Urinary bladder (tissue), 4 donors: Measurements from ENCODE around the gene P2RX3. TPM values are rescaled to one million over a fixed set of nuclear protein-coding genes. Genes with fewer than 3 reads are reported as not detected.

Experiments
- DNase-seq: peaks from one replicate; pipeline ENCODE4 v3.0.0-alpha.2; 2015; ENCODE audit errors: extremely low spot score
- H3K27ac ChIP-seq: one replicate; pipeline ENCODE4 v1.5.1; 2013; ENCODE audit warnings: low read depth, mild to moderate bottlenecking, moderate library complexity
- H3K36me3 ChIP-seq: one replicate; pipeline ENCODE4 v1.6.1; 2013; ENCODE audit warnings: mild to moderate bottlenecking, moderate library complexity; ENCODE audit not compliant: insufficient read depth
- H3K4me1 ChIP-seq: one replicate; pipeline ENCODE4 v1.6.1; 2013; ENCODE audit warnings: mild to moderate bottlenecking, moderate library complexity; ENCODE audit not compliant: insufficient read depth
- H3K4me3 ChIP-seq: one replicate; pipeline ENCODE4 v1.5.1; 2013; ENCODE audit warnings: low read depth, low read length
- WGBS: extraction: QIAGEN DNeasy Blood & Tissue Kit; methylation state at CpG from one replicate; pipeline ENCODE4 v1.1.7; 2013; 5-methylcytosine and 5-hydroxymethylcytosine counted together
- polyA plus RNA-seq: library from polyadenylated mRNA; stranded (reverse); fragments of 200-250 nt; gene quantifications from one replicate; pipeline ENCODE4 v1.2.3, GENCODE V29; 2013
- total RNA-seq: library from RNA; depleted of rRNA; stranded (reverse); fragments of >200 nt; gene quantifications from one replicate; pipeline ENCODE4 v1.2.3, GENCODE V29; 2014
- donor health status: healthy with polysubstance abuse.
- donor health status: healthy.

P2RX3 gene
- total and polyA plus RNA-seq, 2 donors: 0.34 to 1.5 TPM

DNA sequence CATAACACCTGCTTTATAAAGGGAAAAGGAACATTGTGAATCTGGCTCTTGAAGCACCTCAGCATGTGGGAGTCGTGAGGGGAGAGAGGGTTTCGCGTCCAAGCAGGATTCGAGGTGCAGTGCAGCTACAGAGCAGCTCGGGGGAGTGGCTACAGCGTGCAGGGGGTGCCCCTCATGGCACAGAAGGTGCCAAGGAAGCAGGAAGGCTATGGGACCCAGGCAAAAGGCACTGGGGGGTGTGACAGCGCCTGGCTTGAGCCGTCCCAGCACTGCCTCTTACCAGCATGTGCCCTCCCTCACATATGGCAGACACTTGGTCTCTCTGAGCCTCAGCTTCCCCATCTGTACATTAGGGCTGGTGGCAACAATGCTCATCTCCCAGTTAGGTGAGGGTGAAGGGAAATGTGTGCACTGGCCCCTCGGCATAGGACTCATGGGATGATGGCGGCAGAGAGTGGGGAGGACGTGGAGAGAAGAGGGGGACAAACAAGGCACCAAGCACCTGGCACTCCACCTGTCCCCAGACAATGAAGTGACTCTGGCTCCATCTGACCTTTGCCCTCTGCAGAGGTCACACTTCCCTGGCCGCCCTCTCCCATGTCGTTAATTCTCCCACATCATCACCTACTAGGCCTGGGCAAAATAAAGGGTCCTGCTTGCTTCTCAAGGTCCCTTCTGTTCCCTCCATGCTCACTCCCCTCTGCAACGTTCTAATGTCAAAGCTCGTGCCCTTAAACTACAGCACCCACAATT, 23.8 kb upstream of the P2RX3 start:
- H3K27ac ChIP-seq: no peak overlapping the region
- peaks cover 3% of the 10 kb centered on the region for H3K4me1 ChIP-seq
- peaks cover 2% of the 10 kb centered on the region for H3K36me3 ChIP-seq
- no peak overlapping the region for H3K4me3 ChIP-seq
- no peak for DNase-seq
- WGBS: 86% methylated on average over 15 of the region's 15 CpGs

DNA sequence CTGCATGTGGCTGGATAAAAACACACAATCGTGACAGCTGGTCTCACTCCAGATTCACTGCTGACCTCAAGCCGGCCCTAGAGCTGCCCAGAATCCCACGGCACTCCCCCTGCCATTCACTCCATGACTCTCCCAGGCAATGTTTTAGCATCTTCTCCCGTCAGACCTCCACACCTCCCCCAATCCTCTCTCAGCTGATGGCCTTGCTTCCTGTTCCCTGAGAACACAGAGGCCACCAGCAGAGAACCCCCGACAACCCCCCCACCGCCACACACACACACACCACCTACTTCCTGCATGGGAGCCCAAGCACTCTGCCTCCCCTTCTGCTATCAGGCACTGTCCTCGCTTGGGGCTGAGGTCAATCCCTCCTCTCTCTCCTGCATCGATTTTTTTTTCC, 22.7 kb upstream of the P2RX3 start:
- no peak overlapping the region for H3K27ac ChIP-seq
- H3K36me3 ChIP-seq: peaks cover 3% of the 10 kb centered on the region
- WGBS: 35% methylated on average over 8 of the region's 8 CpGs
- DNase-seq: no peak
- no peak overlapping the region for H3K4me3 ChIP-seq
- H3K4me1 ChIP-seq: no peaks in the 10 kb centered on the region

DNA sequence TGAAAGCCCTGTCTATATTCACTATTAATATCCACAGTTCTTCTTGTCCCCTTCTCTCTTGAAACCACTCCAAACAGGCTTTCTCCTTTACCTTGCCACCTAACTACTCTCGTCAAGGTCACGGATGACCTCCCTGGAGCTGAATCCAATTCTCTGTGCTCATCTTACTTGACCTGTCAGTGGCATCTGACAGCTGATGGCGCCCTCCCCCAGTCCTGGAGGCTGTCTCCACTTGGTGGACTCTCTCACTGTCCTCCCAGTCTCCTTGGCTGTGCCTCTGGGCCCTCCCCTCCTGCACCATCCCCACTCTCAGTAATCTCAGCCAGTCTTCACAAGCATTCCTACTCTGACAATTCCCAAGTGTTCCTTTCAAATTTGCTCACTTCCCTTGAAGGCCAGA, 22.1 kb upstream of the P2RX3 start:
- no peak for DNase-seq
- H3K27ac ChIP-seq: no peak overlapping the region
- H3K4me1 ChIP-seq: no peaks in the 10 kb centered on the region
- 74% methylated on average over 3 of the region's 3 CpGs for WGBS
- H3K36me3 ChIP-seq: peaks cover 5% of the 10 kb centered on the region
- H3K4me3 ChIP-seq: no peak overlapping the region

DNA sequence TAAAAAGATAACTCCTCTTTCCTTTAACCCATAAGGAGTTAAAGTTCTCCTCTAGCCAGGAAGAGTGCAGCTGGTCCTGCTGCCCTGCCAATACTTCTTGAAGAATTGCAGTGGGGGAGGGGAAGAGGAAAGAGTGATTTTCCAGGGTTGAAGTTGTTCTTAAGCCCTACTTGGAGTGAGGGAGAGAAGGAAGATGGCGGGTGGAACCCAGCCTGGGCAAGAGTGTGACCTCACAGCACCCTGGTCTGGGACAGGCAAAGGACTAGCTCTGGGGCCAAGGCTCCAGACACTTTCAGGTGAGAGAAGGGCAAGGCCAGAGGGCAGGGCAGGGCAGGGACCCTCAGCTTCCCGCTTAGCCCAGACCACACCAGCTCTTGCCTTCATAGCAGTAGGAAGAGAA, 20.0 kb upstream of the P2RX3 start:
- Histone ChIP-seq H3K4me1 (no peaks in the 10 kb centered on the region), H3K4me3 (no peak overlapping the region), H3K36me3 (peaks cover 5% of the 10 kb centered on the region), H3K27ac (no peak overlapping the region)
- no peak for DNase-seq
- WGBS: 43% methylated on average over 2 of the region's 2 CpGs

DNA sequence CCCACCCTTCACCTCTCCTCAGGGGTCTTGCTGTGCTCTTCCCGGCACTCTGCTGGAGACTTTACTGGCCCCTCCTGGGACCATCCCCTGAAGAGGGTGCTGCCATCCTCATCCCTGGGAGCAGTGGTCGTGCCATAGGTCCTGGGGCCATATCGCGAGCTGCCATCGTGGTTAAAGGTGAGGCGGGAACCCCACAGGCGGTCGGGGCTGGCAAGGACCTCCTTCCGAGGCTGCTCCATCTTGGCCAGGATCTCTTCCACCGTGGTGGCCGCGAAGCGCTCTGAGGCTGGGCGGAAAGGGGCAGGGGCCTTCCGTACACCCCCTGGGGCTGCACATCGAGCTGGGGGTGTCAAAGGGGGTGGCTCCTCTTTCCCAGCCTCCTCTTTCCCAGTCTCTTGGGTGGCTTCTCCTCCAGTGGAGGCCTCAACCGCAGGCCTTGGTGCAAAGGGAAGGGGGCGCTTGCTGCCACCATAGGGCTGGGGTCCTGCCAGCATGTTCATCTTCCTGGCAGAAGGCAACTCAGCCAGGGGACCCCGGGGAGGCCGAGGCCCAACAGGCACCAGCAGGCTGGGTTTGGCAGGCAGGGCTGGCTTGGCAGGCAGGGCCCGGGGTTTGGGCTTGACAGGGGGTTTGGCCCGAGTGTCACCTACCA, 18.0 kb upstream of the P2RX3 start:
- Histone ChIP-seq H3K4me3 (no peak overlapping the region), H3K4me1 (no peaks in the 10 kb centered on the region), H3K36me3 (peaks cover 3% of the 10 kb centered on the region), H3K27ac (no peak overlapping the region)
- WGBS: 85% methylated on average over 22 of the region's 22 CpGs
- no peak for DNase-seq

DNA sequence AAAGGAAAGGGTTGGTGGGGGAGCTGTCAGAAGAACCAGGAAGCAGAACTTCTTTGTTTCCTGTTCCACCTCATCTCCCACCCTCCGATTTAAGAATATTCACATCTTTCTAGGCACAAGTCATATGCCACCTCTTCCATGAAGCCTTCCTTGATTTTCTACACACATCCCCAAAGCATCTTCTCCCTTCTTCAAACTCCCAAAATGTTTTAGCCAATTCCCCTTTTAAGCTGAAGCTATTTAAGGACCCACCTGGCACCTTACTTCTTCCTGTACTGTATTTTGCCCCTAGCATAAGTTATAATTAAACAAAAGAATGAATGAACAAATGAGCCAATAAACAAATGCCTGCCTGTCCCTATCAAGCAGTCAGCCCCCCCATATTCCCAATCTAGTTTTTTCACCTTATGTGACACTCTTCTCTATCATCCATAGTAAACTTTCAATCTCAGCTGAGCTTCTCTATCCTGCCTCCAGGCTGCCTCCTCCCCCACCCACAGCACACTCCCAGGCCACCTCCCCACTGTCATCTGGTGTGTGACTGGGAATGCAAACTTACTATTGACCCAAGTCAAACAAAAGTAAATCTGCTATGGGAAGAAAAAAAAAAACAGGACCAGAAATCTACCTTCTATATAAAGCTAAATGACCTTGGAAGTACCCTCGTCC, 17.3 kb upstream of the P2RX3 start:
- no peak overlapping the region for H3K27ac ChIP-seq
- 69% methylated on average over 2 of the region's 2 CpGs for WGBS
- no peak for DNase-seq
- no peaks in the 10 kb centered on the region for H3K4me1 ChIP-seq
- no peak overlapping the region for H3K4me3 ChIP-seq
- peaks cover 3% of the 10 kb centered on the region for H3K36me3 ChIP-seq

DNA sequence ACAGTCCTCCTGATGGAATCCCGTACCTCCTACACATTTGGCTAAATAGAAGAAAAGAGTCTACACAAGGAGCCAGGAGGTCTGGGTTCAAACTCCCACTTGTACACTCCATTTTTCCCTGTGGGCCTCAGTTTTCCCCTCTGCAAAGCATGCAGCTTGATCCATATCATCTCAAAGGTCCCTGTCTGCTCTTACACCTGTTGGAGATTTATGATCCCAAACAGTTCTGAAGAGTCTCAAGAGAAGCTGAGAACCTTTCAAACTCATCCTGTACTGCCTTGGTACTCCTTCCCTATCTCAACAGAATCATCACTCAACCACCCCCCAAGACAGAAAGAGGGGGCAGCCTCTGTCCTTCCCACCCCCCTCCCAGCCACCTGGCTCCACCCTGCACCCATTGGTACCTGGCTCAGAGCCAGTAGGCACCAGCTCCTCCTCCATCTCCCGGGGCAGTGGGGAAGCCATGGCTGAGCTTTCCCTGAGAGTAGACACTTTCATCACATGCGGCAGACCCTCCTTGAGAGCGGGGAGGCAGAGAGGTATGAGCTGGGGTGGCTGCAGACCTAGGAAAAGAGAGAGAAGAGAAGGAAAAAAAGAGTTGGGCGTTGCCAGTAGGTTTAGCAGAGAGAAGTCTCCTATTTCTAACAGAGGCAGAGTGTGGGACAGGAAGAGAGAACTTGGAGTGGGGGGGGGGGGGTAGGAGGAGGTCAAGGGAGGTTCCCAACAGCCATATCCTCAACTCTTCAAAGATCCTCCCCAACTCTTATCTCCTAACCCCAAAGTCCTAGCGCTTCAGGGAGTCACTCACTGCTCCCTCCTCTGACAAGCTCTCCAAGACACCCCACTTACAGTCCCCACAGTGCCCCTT, 16.5 kb upstream of the P2RX3 start:
- H3K4me1 ChIP-seq: no peaks in the 10 kb centered on the region
- H3K36me3 ChIP-seq: peaks cover 3% of the 10 kb centered on the region
- H3K27ac ChIP-seq: peak overlapping the region; percentile 83
- WGBS: 25% methylated on average over 6 of the region's 6 CpGs
- H3K4me3 ChIP-seq: peak overlapping the region; percentile 26
- no peak for DNase-seq

DNA sequence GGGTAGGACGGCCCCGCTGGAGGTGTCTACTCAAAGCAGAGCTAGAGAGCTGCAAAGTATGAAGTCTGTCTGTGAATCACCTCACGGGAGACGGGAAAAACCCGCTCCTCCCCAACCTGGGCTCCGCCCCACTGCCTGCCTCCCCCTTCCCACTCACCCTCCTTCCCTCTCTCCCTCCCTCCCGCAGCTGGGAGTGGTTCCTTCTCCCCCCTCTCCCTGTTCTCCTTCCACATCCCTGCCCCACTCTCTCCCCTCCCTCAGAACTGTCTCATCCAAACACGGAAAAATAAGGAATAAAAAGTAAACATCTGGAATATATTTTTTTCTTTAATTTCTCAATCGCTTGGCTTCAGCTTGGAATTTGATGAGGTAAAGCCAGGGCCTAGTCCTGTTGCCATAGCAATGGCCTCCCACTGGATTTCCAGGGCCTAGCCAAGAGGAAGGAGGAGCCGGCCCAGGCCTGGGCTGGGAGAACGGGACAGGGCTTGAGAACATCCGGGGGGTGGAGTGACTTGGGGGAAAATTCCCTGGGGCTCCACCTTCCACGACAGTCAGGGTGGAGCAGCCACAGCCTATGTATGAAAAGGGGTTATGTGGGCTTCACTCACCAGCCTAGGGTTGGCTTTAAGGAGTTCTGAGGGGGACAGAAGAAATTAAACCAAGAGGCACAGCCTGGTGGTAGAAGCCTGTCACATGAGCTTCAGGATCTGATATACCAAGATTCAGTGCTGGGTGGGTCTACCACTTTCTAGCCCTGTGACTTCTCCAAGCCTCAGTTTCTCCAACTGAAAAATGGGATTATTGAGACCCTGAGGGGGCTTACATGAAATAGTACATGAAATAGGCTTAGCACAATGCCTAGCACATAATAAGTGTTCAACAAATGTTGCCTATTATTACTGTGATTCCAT, 15.6 kb upstream of the P2RX3 start:
- peaks cover 3% of the 10 kb centered on the region for H3K36me3 ChIP-seq
- peak overlapping the region; percentile 87 for H3K4me3 ChIP-seq
- H3K27ac ChIP-seq: peak overlapping the region; percentile 83
- peak; percentile 85 for DNase-seq
- 10% methylated on average over 13 of the region's 13 CpGs for WGBS
- no peaks in the 10 kb centered on the region for H3K4me1 ChIP-seq

DNA sequence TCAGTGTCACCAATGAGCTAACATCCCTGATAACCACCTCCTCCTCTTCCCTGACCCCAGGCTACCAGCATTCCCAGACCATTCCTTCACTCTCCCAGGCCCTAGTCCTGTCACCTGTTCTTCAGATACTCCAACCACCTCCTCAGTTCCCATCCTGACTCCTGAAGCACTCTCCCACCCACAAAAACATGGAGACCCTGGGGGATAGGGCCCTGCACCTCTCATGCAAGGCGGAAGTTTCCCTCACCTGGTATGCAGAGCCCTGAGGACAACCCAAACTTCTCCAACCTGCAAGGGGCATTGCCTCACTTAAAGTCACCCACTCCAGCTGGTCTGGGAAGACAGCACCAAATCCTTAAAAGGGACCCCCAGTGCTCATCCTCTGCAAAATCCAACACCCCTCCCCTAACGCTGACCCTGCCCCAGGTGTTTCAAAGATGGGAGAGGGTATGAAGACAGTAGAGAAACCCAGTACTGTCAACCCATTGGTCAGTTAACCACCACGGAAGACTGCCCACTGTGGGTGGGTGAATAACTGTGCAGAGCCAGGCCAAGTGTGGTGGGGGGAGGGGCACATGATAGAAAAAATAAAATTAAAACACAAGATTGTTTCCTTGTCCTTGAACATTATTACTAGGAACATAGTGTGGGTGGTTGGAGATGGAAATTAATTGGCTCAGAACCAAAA, 14.8 kb upstream of the P2RX3 start:
- Histone ChIP-seq H3K27ac (peak overlapping the region; percentile 74), H3K4me3 (peak overlapping the region; percentile 87), H3K4me1 (no peaks in the 10 kb centered on the region), H3K36me3 (peaks cover 5% of the 10 kb centered on the region)
- no peak for DNase-seq
- 54% methylated on average over 3 of the region's 3 CpGs for WGBS

DNA sequence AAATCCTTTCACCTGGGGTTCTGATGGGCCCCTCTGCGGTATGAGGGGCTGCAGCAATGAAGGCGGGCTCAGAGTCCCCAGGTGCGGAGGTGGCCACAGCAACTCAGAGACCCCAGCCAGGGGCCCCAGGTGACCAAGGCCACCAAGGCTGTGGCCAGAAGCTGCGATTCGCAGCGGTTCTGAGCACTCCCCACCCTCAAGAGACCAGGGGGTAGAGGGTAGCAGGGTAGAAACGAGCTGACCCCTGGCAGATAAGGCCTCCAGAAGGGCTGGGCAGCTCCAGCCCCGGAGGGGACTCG, 14.3 kb upstream of the P2RX3 start:
- 19% methylated on average over 9 of the region's 9 CpGs for WGBS
- H3K36me3 ChIP-seq: peaks cover 5% of the 10 kb centered on the region
- peak overlapping the region; percentile 79 for H3K27ac ChIP-seq
- no peaks in the 10 kb centered on the region for H3K4me1 ChIP-seq
- peak overlapping the region; percentile 87 for H3K4me3 ChIP-seq
- no peak for DNase-seq

DNA sequence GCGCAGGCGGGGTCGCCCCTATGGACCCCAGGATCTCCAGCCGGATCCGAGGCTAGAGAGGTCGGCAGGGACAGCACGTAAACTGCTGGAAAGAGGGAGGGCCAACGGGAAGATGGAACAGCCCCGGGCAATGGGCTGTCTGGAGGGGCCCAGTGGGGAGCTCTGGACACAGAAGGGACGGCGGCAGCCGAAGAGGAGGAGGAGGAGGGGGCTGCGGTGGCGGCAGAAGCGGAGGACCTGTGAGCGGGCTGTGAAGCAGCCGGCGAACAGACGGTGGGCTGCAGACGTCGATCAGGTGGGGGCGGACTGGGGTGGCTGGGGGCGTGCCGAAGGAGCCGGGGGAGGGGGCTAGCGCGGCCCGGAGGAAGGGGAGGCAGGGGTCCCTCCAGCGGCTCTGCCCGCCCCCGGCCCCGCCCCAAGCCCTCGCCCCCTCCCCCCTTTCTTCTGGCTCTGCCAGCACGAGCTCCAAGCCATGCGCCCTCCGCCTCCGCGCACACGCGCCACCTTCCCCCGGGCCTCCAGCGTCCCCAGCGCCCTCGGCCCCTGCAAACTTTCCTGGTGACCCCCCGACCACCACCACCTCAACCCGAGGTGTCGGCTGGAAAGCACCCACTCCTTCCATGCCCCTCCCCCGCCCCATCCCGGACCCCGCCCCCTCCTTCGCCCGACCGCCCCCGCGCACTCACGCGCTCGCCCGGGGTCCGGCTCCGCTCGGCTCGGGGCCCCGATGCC, 13.8 kb upstream of the P2RX3 start:
- Histone ChIP-seq H3K27ac (peak overlapping the region; percentile 90), H3K36me3 (peaks cover 5% of the 10 kb centered on the region), H3K4me3 (peak overlapping the region; percentile 87), H3K4me1 (no peaks in the 10 kb centered on the region)
- no peak for DNase-seq
- WGBS: 2% methylated on average over 61 of the region's 64 CpGs
